C4-2B (cell line): Measurements from ENCODE around the gene EXD3.

Experiments used
- CTCF ChIP-seq: fragments of 450-650 bp; conservative IDR thresholded peaks from 2 replicates; pipeline ENCODE4 v1.5.1; 2017; ENCODE audit warnings: mild to moderate bottlenecking
- ZFX ChIP-seq: fragments of 450-650 bp; IDR thresholded peaks from 2 replicates; pipeline ENCODE4 v1.6.1; 2017

DNA sequence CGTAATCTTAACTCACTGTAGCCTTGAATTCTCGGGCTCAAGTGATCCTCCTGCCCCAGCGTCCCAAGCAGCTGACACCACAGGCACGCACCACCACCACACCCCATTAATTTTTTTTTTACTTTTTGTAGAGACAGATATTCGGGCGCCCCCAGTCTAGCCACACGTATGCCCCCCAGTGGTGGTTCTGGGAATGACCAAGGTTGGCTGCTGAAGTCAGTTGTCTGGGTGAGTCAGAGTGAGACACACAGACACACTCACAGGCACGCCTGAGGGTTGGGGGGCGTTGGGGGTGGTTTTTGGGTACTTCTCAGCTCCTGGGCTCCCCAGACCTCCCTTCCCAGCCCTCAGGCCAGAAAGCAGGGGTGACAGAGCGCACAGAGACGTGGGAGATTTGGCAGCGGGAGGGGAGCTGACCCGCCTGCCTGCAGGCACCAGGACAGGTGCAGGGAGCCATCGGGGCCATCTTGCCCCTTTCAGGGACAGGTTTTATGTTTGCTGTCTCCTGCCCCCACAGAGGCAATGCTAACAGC lies 22.4 kb upstream of the EXD3 start:
- TF ChIP-seq CTCF (peak; percentile 91), ZFX (no peak)
